GM12878 (cell line): ENCODE data around the gene FZR1. TPM values are rescaled to one million over a fixed set of nuclear protein-coding genes. Genes with fewer than 3 reads are reported as not detected.

Source experiments
- ATAC-seq: fragments of 200-7000 bp; cut with Tn5 transposase; 3 replicates; pipeline ENCODE4 v1.9.1; 2020; ENCODE audit warnings: mild to moderate bottlenecking, moderate library complexity
- BruUV-seq: library from RNA; stranded (reverse); fragments of 400-500 nt; replicated peaks from 2 replicates; lab custom pipeline; 2021; lab: Mats Ljungman, UMichigan
- CTCF ChIA-PET: fragments of 300-600 bp; sonication (Branson Sonifier 250); formaldehyde crosslinking; extraction: SDS; loops from one replicate; lab custom pipeline; 2021; ENCODE audit warnings: inconsistent platforms; lab: Yijun Ruan, JAX
- POLR2A ChIA-PET: fragments of 350-600 bp; formaldehyde crosslinking; extraction: SDS; loops from one replicate; lab custom pipeline; 2021; ENCODE audit warnings: inconsistent platforms; lab: Charles Lee
- RAD21 ChIA-PET: fragments of 300-600 bp; sonication (Branson Sonifier 250); formaldehyde crosslinking; loops from one replicate; lab custom pipeline; 2023; ENCODE audit warnings: antibody characterized with exemption; ENCODE audit not compliant: unreplicated experiment; lab: Charles Lee
- SMC1A ChIA-PET: fragments of 300-600 bp; sonication (Branson Sonifier 250); formaldehyde crosslinking; loops from one replicate; lab custom pipeline; 2023; ENCODE audit not compliant: unreplicated experiment, uncharacterized antibody; lab: Charles Lee
- DNase-seq: peaks from one replicate; pipeline ENCODE4 v3.0.0-alpha.2; 2011; ENCODE audit warnings: low read depth, low spot score
- FAIRE-seq: peaks from 3 replicates; lab custom pipeline; 2011; peaks lifted over from hg19 to GRCh38; lab: Jason Lieb, UNC
- H2AFZ ChIP-seq: 2 replicates; pipeline ENCODE4 v1.6.0; 2011; ENCODE audit warnings: low read depth, low read length, control low read depth; ENCODE audit not compliant: control insufficient read depth
- H3K27ac ChIP-seq: 2 replicates; pipeline ENCODE4 v1.5.1; 2011; ENCODE audit warnings: control low read depth; ENCODE audit not compliant: control insufficient read depth, insufficient read depth
- H3K27me3 ChIP-seq, 2 experiments: replicated peaks in 1 of 2; 2 replicates each; pipeline versions ENCODE4 v1.6.0 to v1.6.1; 2011; ENCODE audit warnings: low read length in 1 of 2; ENCODE audit not compliant: control insufficient read depth in 2 of 2, insufficient read depth in 2 of 2
- H3K36me3 ChIP-seq, 2 experiments: 2 replicates each; pipeline ENCODE4 v1.5.1; 2011; ENCODE audit warnings: low read length in 1 of 2; ENCODE audit not compliant: control insufficient read depth in 2 of 2, insufficient read depth in 2 of 2
- H3K4me1 ChIP-seq: 2 replicates; pipeline ENCODE4 v1.6.1; 2011; ENCODE audit warnings: mild to moderate bottlenecking, low read length, moderate library complexity, mixed read lengths; ENCODE audit not compliant: control insufficient read depth, insufficient read depth
- H3K4me2 ChIP-seq: 2 replicates; pipeline ENCODE4 v1.6.0; 2011; ENCODE audit warnings: control low read depth; ENCODE audit not compliant: control insufficient read depth, insufficient read depth
- H3K4me3 ChIP-seq: fragments of 200-600 bp; sonication (generic); 2 replicates; pipeline ENCODE4 v1.5.1; 2016
- H3K79me2 ChIP-seq: 2 replicates; pipeline ENCODE4 v1.6.0; 2011; ENCODE audit warnings: low read length; ENCODE audit not compliant: control insufficient read depth, insufficient read depth
- H3K9ac ChIP-seq: 2 replicates; pipeline ENCODE4 v1.8.0; 2011; ENCODE audit warnings: low read length, control low read depth, mixed read lengths; ENCODE audit not compliant: control insufficient read depth, insufficient read depth
- H3K9me3 ChIP-seq: replicated peaks from 3 replicates; pipeline ENCODE4 v1.5.1; 2011; ENCODE audit warnings: mild to moderate bottlenecking, low read length; ENCODE audit not compliant: control insufficient read depth, insufficient read depth
- H4K20me1 ChIP-seq: 2 replicates; pipeline ENCODE4 v1.6.0; 2011; ENCODE audit not compliant: control insufficient read depth, insufficient read depth
- BMI1 ChIP-seq: fragments of 450-650 bp; IDR thresholded peaks from 2 replicates; pipeline ENCODE4 v1.6.1; 2016; ENCODE audit warnings: mild to moderate bottlenecking, moderate library complexity, borderline replicate concordance
- CBX3 ChIP-seq: fragments of 200-600 bp; sonication (generic); IDR thresholded peaks from 2 replicates; pipeline ENCODE4 v1.6.1; 2016; ENCODE audit warnings: low read depth, borderline replicate concordance
- KAT2A ChIP-seq: conservative IDR thresholded peaks from 2 replicates; pipeline ENCODE4 v1.6.1; 2011; ENCODE audit warnings: low read depth, low read length; ENCODE audit not compliant: control insufficient read depth
- NBN ChIP-seq: fragments of 450-650 bp; IDR thresholded peaks from 2 replicates; pipeline ENCODE4 v1.6.1; 2016
- NKRF ChIP-seq: fragments of 450-650 bp; conservative IDR thresholded peaks from 2 replicates; pipeline ENCODE4 v1.6.1; 2017; ENCODE audit warnings: mild to moderate bottlenecking, moderate library complexity
- NR2F1 ChIP-seq: fragments of 450-650 bp; conservative IDR thresholded peaks from 2 replicates; pipeline ENCODE4 v1.6.1; 2017; ENCODE audit warnings: mild to moderate bottlenecking
- RCOR1 ChIP-seq: conservative IDR thresholded peaks from 2 replicates; pipeline ENCODE4 v1.6.1; 2012; ENCODE audit warnings: low read depth, low read length, improper control_type of control experiment
- SRF ChIP-seq, 2 experiments: IDR thresholded peaks; 2 replicates each; pipeline ENCODE4 v1.6.1; 2011; ENCODE audit warnings: low read depth in 2 of 2, low read length in 2 of 2, mild to moderate bottlenecking in 1 of 2, moderate library complexity in 1 of 2
- TARDBP ChIP-seq: IDR thresholded peaks from 2 replicates; pipeline ENCODE4 v1.6.1; 2016; ENCODE audit warnings: borderline replicate concordance
- ZNF24 ChIP-seq: fragments of 450-650 bp; IDR thresholded peaks from 2 replicates; pipeline ENCODE4 v1.6.1; 2017; ENCODE audit warnings: antibody characterized with exemption, mild to moderate bottlenecking
- ZNF274 ChIP-seq: IDR thresholded peaks from one replicate; pipeline ENCODE4 v1.8.0; 2011; ENCODE audit not compliant: insufficient read length, insufficient read depth
- ZNF384 ChIP-seq: IDR thresholded peaks from 2 replicates; pipeline ENCODE4 v1.6.1; 2012; ENCODE audit warnings: low read depth, mild to moderate bottlenecking, low read length, improper control_type of control experiment, borderline replicate concordance
- ZNF622 ChIP-seq: fragments of 450-650 bp; IDR thresholded peaks from 2 replicates; pipeline ENCODE4 v1.6.1; 2017; ENCODE audit warnings: mild to moderate bottlenecking, inconsistent platforms
- ZSCAN29 ChIP-seq: fragments of 450-650 bp; IDR thresholded peaks from 2 replicates; pipeline ENCODE4 v1.6.1; 2017; ENCODE audit warnings: mild to moderate bottlenecking, moderate library complexity
- WGBS: methylation state at CpG from one replicate; pipeline ENCODE4 v1.1.6; 2016; ENCODE audit warnings: low lambda C conversion rate; ENCODE audit not compliant: insufficient replicate concordance, insufficient coverage; ENCODE audit errors: missing lambda C conversion rate; 5-methylcytosine and 5-hydroxymethylcytosine counted together
- in situ Hi-C: fragments of 300-500 bp; cut with MboI; formaldehyde crosslinking; loops from 9 replicates; pipeline ENCODE4 v1.14.3; 2018; ENCODE audit warnings: mixed read lengths
- intact Hi-C: fragments of 100-400 bp; cut with micrococcal nuclease; formaldehyde crosslinking; loops from one replicate; pipeline ENCODE4 v1.14.2; 2022; ENCODE audit not compliant: unreplicated experiment
- polyA plus RNA-seq, 11 experiments: library from polyadenylated mRNA; depleted of rRNA in 4 of 11; unstranded in 6 of 11; stranded (reverse) in 5 of 11; fragments of >200 nt; fragmentation: Nextera tagmentation in 4 of 11; fragmentation: Illumina TruSeq in 1 of 11; extraction: Ambion mirVana in 4 of 11; extraction: Trizol in 1 of 11; gene quantifications; 1 replicate in 1 of 11; 2 replicates in 10 of 11; pipeline versions ENCODE4 v1.2.1 to v1.2.3, GENCODE V29; 2011 to 2016; ENCODE audit warnings: inconsistent platforms in 2 of 11, missing spikeins in 2 of 11, low read depth in 1 of 11
- total RNA-seq, 4 experiments: library from RNA; depleted of rRNA in 3 of 4; stranded (reverse); fragments of >200 nt in 3 of 4; fragmentation: Illumina TruSeq in 1 of 4; extraction: Trizol in 1 of 4; gene quantifications; 2 replicates each; pipeline versions ENCODE4 v1.2.1 to v1.2.3, GENCODE V29; 2013 to 2021
- TF ChIP-seq, protein P1 (sequence below): fragments of 450-650 bp; IDR thresholded peaks from 2 replicates; pipeline ENCODE4 v1.6.1; 2017; ENCODE audit warnings: mild to moderate bottlenecking, low read depth, inconsistent platforms; ENCODE audit not compliant: poor library complexity, severe bottlenecking
- TF ChIP-seq, protein P2 (sequence below): IDR thresholded peaks from 2 replicates; pipeline ENCODE4 v1.6.1; 2011; ENCODE audit warnings: borderline replicate concordance, low read depth, mild to moderate bottlenecking, moderate library complexity, low read length; ENCODE audit not compliant: insufficient read depth, poor library complexity, severe bottlenecking

FZR1 gene
- total and polyA plus RNA-seq, 10 of the 15 experiments (the other 5 are each of a cell fraction or from before 2014, with no cell fraction given) = 0.11 to 44.2 (median 29.3) TPM

- Histone ChIP-seq H3K79me2 (peaks cover 7% of the 10 kb centered on the region), H3K4me3 (no peak overlapping the region), H3K27ac (no peak overlapping the region), H3K9me3 (no peaks in the 10 kb centered on the region; the same call in 2 of the 3 replicates), H3K27me3 (no peaks in the 10 kb centered on the region), H3K4me2 (no peak overlapping the region), H3K36me3 (peaks cover 6 to 19% of the 10 kb centered on the region in 2 experiments), H2AFZ (no peak overlapping the region), H4K20me1 (no peaks in the 10 kb centered on the region), H3K9ac (no peak overlapping the region), H3K4me1 (peaks cover 2% of the 10 kb centered on the region; the same call in 1 of the 2 replicates)
- in situ Hi-C loops (no loop called here), intact Hi-C loops (no loop called here)
- CTCF ChIA-PET = no interaction called here
- 94% methylated on average over 17 of the region's 18 CpGs for WGBS
- FAIRE-seq (no peak), ATAC-seq (no peak), DNase-seq (no peak)
- POLR2A ChIA-PET = no interaction called here
- SMC1A ChIA-PET = no interaction called here
- BruUV-seq = no TSS peak
- RAD21 ChIA-PET = no interaction called here
- TF ChIP-seq NR2F1 (no peak), ZNF274 (no peak), ZSCAN29 (no peak), KAT2A (no peak), ZNF24 (no peak), ZNF384 (no peak), NKRF (no peak), CBX3 (no peak), ZNF622 (no peak), RCOR1 (no peak), BMI1 (no peak), NBN (no peak), SRF (IDR thresholded peaks at IDR 0.05; ENCODE audit: low read depth in 2 of 2, low read length in 2 of 2) (no peak), TARDBP (no peak)
- TF ChIP-seq, protein P1, sequence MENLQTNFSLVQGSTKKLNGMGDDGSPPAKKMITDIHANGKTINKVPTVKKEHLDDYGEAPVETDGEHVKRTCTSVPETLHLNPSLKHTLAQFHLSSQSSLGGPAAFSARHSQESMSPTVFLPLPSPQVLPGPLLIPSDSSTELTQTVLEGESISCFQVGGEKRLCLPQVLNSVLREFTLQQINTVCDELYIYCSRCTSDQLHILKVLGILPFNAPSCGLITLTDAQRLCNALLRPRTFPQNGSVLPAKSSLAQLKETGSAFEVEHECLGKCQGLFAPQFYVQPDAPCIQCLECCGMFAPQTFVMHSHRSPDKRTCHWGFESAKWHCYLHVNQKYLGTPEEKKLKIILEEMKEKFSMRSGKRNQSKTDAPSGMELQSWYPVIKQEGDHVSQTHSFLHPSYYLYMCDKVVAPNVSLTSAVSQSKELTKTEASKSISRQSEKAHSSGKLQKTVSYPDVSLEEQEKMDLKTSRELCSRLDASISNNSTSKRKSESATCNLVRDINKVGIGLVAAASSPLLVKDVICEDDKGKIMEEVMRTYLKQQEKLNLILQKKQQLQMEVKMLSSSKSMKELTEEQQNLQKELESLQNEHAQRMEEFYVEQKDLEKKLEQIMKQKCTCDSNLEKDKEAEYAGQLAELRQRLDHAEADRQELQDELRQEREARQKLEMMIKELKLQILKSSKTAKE = no peak
- TF ChIP-seq, protein P2, sequence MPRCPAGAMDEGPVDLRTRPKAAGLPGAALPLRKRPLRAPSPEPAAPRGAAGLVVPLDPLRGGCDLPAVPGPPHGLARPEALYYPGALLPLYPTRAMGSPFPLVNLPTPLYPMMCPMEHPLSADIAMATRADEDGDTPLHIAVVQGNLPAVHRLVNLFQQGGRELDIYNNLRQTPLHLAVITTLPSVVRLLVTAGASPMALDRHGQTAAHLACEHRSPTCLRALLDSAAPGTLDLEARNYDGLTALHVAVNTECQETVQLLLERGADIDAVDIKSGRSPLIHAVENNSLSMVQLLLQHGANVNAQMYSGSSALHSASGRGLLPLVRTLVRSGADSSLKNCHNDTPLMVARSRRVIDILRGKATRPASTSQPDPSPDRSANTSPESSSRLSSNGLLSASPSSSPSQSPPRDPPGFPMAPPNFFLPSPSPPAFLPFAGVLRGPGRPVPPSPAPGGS = no peak
These were observed 11.6 kb upstream of the FZR1 start for GRCh38 chr19:3494559-3494958.
